Measurements from ENCODE around the gene BRCA1.
A peak's percentile ranks its signal among the peaks of the same experiment; 100 is the strongest.
"Not testable (repeated sequence)": the region's sequence is repeated elsewhere in the genome, so short reads cannot be mapped to it uniquely, and the experiment has no call there.

Gene BRCA1

GRCh38 chr17:43013296-43013695 lies 111.9 kb downstream of the BRCA1 start:
- CTCF ChIA-PET, result interaction anchor here (3.3 kb wide), 1 partner anchor 16 kb away, joined by 18 read pairs; the partner anchor contains the start of gene RPL27
- no peak for TF ChIP-seq CTCF (IDR thresholded peaks at IDR 0.05; ENCODE audit: control extremely low read depth, extremely low read depth, low read depth, missing control alignments)
- no peak for DNase-seq (ENCODE audit: extremely low spot score)
- POLR2A ChIA-PET, result interaction anchor here (0.5 kb wide), 1 partner anchor 191 kb away, joined by 3 read pairs; no protein-coding TSS in a partner anchor

GRCh38 chr17:43011728-43012472 lies 113.3 kb downstream of the BRCA1 start:
- TF ChIP-seq CTCF (IDR thresholded peaks at IDR 0.05; ENCODE audit: control extremely low read depth, extremely low read depth, low read depth, missing control alignments), result no peak

GRCh38 chr17:43010667-43011308 lies 114.4 kb downstream of the BRCA1 start:
- CTCF ChIA-PET, result interaction anchor here (0.9 to 3.3 kb wide), 2 partner anchors 11 to 13 kb away, joined by 3 to 18 read pairs; partner anchors contain the start of gene RPL27
- POLR2A ChIA-PET, result interaction anchor here (0.6 kb wide), 1 partner anchor 357 kb away, joined by 3 read pairs; no protein-coding TSS in a partner anchor

More at GRCh38 chr17:43011728-43012472, 113.3 kb downstream of the BRCA1 start:
- POLR2A ChIA-PET, result interaction anchor here (1.0 to 1.1 kb wide), 2 partner anchors 8 to 14 kb away, joined by 3 to 4 read pairs; partner anchors contain the start of gene RPL27
- DNase-seq (ENCODE audit: extremely low spot score), result no peak
- CTCF ChIA-PET, result interaction anchor here (0.9 to 3.3 kb wide), 2 partner anchors 9 to 14 kb away, joined by 3 to 18 read pairs; partner anchors contain the start of gene RPL27

DNA sequence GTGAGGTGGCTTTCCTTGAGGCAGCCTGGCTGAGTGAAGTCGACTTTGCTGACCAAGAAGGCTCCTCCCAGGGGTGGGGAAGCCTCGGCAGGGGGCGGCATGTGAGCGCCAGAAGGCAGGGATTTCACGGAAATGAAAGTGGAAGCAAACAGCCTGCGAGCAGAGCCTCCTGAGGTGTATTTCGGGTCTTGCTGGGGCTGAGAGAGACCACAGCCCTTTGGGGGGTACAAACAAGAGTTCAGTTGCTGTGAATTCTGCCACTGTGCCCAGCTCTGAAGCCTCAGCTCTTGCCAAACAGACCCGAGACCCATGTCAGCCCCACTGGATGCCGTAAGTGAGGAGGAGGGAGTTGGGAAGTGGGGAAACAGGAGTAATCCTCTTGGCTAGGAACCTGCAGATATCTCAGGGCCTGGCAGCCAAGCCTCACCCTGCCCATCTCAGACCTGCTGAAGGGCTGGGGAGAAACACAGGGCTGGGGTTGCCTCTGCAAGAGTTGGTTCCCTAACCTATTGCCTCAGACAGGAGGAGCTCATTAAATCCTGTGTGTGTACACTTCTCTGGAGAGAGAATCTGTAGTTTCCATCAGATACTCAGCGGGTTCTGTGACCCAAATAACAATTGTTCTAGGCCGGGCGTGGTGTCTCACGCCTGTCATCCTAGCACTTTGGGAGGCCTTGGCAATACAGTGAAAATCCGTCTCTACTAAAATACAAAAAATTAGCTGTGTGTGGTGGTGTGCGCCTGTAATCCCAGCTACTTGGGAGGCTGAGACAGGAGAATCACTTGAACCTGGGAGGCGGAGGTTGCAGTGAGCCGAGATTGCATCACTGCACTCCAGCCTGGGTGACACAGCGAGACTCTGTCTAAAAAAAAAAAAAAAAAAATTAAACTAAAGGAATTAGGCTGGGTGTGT lies 118.3 kb downstream of the BRCA1 start, which contains the start of gene IFI35:
Gene IFI35 (plus strand): TSS at position 146 of the 913 bp plus-strand sequence. CDS start 164 bp downstream, at position 310.
- POLR2A ChIA-PET, result interaction anchor here (0.7 to 1.7 kb wide), 4 partner anchors 9 to 205 kb away, joined by 3 to 9 read pairs (median 3); partner anchors contain the start of gene TMEM106A
- peak; percentile 90 for DNase-seq (ENCODE audit: extremely low spot score)
- CTCF ChIA-PET, result interaction anchor here (0.8 to 2.1 kb wide), 7 partner anchors 9 to 328 kb away, joined by 3 to 18 read pairs (median 3); partner anchors contain the start of gene RPL27

More at GRCh38 chr17:43010667-43011308, 114.4 kb downstream of the BRCA1 start:
- no peak for TF ChIP-seq CTCF (IDR thresholded peaks at IDR 0.05; ENCODE audit: control extremely low read depth, extremely low read depth, low read depth, missing control alignments)
- DNase-seq (ENCODE audit: extremely low spot score), result no peak

GRCh38 chr17:43003542-43004172 lies 121.5 kb downstream of the BRCA1 start:
- CTCF ChIA-PET, result no interaction called here

More for the DNA sequence above, 118.3 kb downstream of the BRCA1 start, which contains the start of gene IFI35:
- peak; percentile 66 for TF ChIP-seq CTCF (IDR thresholded peaks at IDR 0.05; ENCODE audit: control extremely low read depth, extremely low read depth, low read depth, missing control alignments)

DNA sequence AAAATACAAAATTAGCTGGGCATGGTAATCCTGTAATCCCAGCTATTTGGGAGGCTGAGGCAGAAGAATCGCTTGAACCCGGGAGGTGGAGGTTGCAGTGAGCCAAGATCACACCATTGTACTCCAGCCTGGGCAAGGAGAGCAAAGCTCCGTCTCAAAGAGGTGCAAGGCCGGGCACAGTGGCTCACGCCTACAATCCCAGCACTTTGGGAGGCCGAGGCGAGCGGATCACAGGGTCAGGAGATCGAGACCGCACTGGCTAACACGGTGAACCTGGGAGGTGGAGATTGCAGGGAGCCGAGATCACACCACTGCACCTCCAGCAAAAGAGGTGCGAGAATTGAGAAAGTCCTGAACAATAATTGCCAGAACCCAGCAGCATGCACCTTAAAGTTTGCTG lies 124.3 kb downstream of the BRCA1 start:
- POLR2A ChIA-PET, result not testable (repeated sequence)
- CTCF ChIA-PET, result interaction anchor here (1.0 to 1.3 kb wide), 3 partner anchors 10 to 13 kb away, joined by 3 read pairs; no protein-coding TSS in a partner anchor

More at GRCh38 chr17:43003542-43004172, 121.5 kb downstream of the BRCA1 start:
- TF ChIP-seq CTCF (IDR thresholded peaks at IDR 0.05; ENCODE audit: control extremely low read depth, extremely low read depth, low read depth, missing control alignments), result no peak
- POLR2A ChIA-PET, result no interaction called here
- DNase-seq (ENCODE audit: extremely low spot score), result no peak

More for the DNA sequence above, 124.3 kb downstream of the BRCA1 start:
- not testable (repeated sequence) for DNase-seq (ENCODE audit: extremely low spot score)
